GM18907 (cell line): ENCODE results near the gene UBAC2.

Source experiments
- ATAC-seq: cut with Tn5 transposase; IDR thresholded peaks from one replicate; pipeline ENCODE4 v1.9.1; 2021; ENCODE audit warnings: mild to moderate bottlenecking, moderate library complexity; ENCODE audit not compliant: unreplicated experiment

The UBAC2 gene, protein sequence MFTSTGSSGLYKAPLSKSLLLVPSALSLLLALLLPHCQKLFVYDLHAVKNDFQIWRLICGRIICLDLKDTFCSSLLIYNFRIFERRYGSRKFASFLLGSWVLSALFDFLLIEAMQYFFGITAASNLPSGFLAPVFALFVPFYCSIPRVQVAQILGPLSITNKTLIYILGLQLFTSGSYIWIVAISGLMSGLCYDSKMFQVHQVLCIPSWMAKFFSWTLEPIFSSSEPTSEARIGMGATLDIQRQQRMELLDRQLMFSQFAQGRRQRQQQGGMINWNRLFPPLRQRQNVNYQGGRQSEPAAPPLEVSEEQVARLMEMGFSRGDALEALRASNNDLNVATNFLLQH

DNA sequence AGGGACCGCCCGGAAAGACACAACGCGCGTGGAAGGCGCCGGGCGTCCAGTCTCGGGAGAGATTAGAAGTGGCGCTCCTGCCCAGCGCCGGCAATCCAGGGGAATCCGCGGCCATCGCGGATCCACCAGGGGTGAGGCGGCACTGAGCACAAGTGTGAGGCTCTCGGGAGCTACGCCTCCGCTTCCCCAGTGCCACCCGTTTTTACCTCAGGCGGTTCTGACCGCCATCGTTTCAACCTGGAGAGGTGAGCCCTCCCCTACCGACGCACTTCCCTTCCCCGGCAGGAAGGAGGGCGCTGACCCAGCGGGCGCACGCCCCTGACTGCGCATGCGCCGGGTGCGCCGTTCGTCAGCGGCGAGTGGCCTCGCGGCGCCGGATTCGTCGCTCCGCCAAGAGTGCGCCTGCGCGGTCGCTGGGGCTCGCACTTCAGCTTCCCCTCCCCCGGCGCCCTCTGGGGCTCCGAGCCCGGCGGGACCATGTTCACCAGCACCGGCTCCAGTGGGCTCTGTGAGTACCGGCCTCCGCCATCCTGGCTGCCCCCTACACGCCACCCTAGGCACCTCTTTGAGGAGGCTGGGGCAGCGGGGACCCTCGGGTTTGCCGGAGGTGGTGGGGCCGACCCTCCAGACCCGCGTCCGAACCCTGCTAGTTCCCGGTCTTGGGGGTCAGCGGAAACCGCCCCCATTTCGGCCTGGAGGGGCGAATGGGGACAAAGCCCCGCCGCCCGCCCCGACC is at the start of gene UBAC2:
TSS of gene UBAC2 (plus strand) at position 423 of the 736 bp plus-strand sequence. CDS start at position 478, 55 bp downstream.
- ATAC-seq: peak; percentile 78

DNA sequence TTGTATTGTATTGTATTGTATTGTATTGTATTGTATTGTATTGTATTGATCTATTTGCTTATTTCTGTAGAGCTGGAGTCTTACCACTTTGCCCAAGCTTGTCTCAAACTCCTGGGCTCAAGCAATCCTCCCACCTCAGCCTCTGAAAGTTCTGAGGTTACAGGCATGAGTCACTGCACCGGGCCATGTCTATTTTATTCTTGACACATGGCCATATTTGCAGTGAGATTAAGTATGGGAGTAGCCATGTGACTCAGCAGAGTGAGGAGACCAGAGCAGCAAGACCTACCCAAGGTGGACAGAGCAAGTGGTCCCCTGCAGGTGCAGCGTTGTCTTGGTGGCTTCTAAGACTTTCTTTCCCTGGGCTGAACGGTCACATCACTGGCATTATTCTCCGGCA is 49.1 kb upstream of the UBAC2 start:
- peak; percentile 93 for ATAC-seq

DNA sequence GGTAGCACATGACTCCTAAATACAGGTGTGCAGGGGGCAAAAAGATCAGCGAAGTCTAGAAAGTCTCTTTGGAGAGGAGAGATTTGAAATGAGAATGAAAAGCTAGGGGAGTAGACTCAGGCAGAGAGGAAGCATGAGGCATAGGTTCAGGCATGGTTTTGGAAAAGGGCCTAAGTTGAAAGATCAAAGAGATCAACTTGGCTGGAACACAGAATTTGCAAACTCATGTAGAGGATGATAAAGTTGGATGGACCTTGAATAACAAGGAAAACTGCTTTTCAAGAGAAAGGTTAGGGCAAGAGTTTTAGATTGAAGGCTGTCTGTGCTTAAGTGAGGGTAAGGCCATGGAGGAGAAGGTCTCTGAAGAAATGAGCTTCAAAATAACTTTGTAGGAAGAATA is 47.4 kb upstream of the UBAC2 start:
- no peak for ATAC-seq

DNA sequence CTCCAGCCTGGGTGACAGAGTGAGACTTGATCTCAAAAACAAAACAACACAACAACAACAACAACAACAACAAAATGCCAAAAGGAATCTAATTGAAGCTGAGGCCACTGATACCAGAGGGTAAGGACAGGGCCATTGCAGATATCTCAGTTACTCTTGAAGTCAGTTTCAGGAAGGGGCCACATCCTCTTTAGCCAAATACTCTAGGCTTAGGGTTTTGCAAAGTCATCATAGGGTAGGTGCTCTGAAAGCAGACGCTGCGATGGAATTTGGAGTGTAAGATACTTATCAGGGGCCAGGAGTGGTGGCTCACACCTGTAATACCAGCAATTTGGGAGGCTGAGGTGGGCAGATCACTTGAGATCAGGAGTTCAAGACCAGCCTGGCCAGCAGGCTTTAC is 46.6 kb upstream of the UBAC2 start:
- no peak for ATAC-seq

DNA sequence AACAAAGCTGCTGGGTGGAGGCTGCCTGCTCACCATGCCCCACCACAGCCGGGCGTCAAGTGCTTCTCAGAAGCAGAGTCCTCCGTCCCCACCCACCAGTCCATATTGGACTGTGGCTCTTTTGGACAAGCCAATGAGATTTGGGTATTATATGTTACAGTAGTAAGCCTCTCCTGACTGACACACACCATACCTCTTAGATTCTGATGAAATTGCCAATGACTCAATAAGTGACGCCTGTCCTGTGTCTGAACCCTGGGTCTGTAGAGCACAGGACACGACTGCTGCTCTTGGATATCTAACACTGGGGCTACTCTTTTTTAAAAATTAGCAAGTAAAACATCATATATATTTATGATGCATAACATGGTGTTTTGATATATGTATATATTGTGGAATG is 44.8 kb upstream of the UBAC2 start:
- no peak for ATAC-seq

DNA sequence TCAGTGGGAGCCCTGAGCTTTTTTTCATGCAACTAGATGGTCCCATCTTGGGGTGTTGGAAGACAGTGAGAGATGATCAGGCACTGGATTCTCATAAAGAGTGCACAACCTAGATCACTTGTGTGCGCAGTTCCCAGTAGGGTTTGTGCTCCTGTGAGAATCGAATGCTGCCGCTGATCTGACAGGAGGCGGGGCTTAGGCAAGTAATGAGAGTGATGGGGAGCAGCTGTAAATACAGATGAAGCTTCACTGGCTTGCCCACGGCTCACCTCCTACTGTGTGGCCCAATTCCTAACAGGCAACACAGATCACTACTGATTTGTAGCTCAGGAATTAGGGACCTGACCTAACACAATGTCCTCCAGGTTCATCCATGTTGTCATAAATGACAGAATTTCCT is 43.6 kb upstream of the UBAC2 start:
- ATAC-seq: no peak

DNA sequence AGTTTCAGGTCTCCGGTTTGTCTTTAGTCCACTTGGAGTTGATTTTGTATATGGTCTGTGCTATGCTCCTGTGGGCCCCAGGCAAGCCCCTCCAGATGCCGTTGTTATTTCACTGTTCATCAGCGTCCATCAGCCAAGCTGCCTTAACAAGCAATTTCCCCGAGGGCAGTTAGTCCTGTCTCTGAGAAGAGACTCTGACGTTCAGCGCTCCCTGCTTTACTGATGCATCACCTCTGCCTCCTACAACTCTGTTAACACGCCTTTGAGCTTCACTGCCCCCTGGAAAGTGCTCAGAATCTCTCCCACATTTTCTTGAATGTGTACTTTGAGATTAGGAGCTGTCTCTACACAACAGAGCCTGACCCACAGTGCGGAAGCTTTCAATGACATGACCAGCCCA is 41.8 kb upstream of the UBAC2 start:
- ATAC-seq: no peak

DNA sequence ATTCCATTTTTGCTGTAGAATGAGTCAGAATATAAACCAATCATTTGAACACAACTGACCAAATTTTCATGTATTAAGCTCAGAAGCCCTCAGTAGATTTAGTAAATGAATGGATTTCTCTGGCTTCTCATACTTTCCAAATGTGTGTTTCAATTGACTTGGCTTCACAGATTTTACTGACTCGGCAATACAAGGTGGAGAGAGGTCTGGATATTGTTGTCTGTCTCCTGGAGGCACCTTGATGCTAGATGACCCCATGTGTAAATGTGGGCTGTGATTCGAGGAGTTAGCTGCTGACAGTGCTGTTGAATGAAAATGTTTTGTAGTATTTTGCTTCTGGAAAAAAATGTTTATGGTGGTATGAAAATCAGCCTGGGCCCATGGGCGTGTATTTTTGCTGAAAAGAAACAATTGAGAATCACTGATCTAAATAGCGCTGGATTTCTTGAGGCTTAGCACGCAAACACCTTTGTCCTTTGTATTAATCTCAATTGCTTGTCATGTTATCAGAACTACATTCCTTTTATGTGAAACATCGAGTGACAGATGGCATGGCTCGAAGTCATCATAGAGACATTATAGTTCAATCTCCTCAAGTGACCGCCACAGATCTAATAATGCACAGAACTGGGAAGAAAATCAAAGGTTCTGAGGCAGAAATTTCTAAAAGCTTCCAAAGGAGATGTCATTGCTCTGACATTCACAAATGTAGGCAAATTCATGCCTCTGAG is 41.2 kb upstream of the UBAC2 start:
- no peak for ATAC-seq

DNA sequence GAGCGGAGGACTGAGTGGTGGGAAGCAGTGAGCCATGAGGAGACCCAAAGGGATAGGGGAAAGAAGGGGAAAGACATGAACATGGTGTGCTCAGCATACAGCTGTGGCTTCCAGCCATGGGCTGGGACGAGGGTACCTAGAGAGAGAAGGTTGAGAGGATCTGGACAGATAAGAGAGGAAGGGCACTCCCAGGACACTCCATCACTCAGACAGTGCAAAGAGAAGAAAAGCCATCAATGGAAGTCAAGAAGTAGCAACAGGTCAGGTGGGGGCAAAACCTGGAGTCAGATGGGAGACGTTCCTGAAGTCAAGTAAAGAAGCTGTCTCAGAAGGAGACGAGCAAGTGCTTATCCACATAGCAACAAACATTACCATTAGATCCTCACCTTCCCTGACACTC is 40.2 kb upstream of the UBAC2 start:
- ATAC-seq: no peak

DNA sequence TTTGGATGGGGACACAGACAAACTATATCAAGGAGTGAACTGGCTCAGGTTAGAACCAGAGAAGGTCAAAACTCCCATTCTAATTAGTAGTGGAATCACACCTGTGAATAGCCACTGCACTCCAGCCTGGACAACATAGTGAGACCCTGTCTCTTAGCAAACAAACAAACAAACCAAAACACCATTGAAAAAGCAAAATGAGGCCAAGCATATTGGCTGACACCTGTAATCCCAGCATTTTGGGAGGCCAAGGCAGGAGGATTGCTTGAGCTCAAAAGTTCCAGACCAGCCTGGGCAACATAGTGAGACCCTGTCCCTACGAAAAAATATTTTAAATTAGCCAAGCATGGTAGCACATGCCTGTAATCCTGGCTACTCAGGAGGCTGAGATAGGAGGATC is 39.1 kb upstream of the UBAC2 start:
- ATAC-seq: no peak

DNA sequence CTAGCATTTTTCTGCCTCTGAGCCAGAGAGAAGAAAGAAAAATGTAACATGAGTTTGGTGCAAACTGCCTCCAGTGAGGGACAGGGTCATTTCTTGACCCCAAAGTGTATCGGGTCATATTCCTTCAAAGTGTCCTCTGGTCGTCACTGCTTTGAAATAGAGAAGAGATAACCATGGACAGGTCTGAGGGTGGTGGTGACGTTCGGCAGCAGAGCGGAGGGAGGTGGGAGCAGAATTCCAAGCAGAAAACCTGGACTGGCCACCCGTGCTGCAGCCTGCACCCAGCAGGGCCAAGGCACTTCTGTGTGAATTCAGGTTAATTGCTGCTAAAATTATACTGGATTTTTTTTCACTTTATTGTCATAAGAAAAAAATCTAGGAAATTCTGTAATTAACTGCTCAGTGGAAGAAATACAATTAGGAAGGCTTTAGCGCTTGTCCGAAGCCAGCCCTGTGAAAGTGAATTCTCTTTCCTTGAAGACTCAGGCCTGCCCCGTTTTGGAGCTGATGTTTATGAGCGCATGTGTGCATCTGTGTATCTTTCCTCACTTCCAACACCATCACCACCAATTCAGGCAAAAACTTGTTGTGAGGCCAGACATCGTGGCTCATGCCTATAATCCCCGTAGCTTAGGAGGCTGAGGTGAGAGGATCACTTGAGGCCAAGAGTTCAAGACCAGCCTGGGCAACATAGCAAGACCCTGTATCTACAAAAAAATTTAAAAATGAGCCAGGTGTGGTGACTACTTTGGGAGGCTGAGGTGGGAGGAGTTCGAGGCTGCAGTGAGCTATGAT is 37.9 kb upstream of the UBAC2 start:
- no peak for ATAC-seq

DNA sequence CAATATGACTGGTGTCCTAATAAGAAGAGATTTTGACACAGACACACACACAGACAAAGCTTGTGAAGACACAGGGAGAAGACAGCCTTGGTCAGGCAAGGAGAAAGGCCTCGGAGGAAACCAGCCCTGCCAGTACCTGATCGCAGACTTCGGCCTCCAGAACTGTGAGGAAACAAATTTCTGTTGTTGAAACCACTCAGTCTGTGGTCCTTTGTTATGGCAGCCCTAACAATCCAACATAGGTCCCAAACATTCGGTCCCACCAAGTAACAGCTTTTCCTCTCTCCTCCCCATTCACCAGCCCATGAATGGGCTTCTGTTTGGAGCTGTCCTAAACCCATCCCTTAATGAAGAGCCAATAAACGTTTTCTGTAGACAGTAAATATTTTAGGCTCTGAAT is 36.4 kb upstream of the UBAC2 start:
- no peak for ATAC-seq

DNA sequence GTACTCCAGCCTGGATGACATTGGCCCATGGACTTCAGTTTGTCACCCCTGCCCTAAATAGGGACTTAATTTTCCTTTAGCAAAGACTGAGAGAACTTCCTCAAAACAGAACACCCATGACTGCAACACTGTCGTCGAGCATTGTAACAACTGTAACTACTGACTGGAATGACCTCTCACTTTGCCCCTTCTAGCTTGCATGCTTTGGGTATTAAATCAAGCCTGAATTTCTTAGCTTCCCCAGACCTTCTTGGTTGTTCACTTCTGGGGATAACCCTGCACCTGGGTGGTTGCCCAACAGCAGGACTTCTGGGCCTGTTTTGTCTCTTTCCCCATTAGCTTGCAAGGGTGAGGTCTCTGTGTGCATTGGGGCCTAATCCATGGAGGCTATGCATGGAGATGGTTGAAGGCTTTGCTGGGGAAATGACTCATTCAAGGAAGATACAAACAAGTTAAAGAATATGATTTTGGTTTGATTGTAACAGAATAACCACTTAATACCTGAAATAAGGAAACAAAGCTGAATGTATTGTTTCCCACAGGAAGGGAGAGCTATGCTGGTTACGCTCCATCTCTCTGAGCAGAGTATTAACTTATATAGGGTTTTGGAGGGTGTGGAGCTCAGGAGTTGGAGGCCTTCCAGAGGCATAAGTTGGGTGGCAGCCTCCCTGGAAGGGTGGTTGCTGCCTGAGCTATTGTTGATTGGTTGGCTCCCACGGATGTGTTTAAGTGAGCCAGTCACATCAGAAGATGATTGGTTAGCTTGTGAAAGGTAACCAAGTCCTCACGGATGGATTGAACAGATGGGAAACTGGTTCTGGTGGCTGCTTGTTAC is 34.7 kb upstream of the UBAC2 start:
- no peak for ATAC-seq

DNA sequence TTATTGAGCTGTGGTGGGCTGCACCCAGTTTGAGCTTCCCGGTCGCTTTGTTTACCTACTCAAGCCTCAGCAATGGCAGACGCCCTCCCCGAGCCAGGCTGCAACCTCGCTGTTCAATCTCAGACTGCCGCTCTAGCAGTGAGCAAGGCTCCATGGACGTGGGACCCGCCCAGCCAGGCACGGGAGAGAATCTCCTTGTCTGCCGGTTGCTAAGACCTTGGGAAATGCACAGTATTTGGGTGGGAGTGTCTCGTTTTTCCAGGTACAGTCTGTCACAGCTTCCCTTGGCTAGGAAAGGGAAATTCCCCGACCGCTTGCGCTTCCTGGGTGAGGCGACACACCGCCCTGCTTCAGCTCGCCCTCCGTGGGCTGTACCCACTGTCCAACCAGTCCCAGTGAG is 27.7 kb upstream of the UBAC2 start:
- no peak for ATAC-seq

DNA sequence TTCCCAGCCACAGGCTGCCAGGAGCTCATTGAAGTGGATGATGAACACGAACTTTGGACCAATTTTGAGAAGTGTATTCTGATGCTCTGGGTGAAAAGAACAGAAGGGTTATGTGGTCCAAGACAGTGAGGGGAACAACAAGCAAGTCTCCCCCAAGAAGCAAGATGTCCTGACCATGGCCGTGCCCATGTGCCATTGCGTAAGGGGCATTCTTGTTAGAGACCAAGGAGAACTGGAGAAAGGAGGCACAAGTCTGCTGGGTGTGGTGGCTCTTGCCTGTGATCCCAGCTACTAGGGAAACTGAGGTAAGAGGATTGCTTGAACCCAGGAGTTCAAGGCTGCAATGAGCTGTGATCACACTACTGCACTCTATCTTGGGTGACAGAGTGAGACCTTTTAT is 27.0 kb upstream of the UBAC2 start:
- no peak for ATAC-seq

DNA sequence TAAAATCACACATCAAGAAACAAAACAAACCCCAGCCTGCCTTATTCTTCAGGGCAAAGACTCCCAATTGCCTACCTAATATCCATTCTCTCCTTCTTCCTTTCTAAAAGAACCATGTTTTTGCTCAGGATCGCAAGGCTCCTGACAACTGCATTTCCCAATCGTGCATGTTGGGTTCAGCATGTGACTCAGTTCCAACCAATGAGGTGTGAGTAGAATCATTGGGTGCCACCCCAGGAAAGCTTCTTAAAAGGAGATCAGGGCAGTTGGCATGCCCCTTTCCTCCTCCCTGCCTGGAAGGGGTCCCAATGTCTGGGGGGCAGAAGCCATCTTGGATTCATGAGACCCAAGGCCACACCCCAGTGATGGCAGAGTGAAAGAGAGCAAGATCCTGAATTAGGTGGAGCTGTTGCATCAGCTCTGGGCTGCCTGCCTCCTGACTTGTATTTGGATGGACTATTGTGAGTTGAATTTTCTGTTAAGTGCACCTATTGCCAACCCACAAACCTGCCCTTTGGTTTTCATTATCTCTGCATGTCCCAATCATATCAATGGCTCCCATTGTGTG is 26.0 kb upstream of the UBAC2 start:
- ATAC-seq: no peak

DNA sequence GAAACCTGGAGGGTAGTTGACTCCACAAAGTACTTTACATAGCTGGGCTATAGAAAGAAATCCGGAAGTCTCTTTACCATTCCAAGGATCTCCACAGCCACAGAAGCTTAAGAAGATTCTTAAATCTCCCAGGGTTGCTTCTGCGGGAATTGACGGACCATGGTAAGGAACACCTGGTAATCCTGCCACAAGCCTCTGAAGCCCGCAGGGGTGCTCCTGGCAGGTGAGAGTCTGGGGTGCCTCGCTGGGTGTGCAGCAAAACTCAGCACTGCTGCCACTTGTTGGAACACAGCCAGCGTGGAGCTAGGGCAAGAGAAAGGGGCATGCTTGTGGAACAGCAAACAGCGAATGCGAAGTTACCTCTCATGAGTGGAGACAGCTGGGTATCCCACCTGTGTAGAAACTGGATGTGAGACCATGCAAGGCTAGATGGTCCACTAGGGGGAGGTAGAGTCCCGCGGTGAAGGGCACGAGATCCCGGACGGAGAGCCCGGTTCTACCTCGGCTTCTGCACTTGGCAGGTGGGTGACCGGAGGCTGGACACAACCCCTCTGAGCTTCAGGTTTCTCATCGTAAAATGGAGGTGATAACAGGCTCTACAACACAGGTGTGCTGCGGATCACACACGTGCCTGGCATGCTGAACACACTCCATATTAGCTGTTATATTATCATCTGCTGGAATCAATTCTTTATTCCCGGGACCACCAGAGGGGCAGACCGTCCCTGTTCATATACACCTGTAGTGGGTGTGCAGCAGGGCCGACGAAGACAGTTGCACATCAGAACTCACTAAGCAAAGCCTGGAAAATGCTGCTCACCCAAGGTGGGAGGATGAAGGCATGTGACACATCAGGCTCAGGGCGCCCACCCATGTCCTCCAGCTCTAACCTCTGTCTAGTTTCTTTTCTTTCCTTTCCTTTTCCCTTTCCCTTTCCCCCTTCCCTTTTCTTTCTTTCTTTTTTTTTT is 24.1 kb upstream of the UBAC2 start:
- peak; percentile 84 for ATAC-seq

DNA sequence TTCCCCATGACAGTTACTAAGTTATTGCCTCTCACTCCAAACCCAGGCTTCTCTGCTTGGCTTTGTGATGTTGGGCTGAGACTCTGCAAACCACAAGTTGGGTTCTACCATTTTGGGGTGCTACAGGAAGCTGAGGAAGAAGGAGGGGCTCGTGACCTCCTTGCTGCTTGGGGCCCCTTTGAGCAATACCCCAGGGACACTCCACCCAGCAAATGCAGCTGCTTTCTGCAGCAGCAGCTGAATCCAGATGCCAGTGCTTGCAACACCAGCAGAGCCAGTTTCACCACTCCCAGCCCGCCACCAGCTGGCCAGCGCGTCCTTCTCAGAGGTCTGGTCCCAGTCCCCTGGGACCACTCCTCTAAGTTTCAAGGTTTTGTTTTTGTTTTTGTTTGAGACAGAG is 22.0 kb upstream of the UBAC2 start:
- ATAC-seq: peak; percentile 55

DNA sequence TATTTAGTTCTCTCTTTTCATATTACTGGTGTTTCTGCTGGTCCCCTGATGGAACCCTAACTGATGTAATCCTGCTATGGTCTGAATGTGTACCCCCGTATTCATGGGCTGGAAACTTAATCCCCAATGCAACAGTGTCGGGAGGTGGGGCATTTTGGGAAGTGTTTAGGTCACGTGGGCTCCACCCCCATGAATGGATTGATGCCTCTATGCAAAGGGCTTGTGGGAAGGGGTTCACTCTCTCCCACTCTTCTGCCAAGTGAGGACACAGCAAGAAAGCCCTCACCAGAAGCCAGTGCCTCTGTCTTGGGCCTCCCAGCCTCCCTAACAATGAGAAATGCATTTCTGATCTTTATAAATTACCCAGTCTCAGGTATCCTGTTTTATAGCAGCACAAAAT is 21.2 kb upstream of the UBAC2 start:
- no peak for ATAC-seq
